Tibial nerve (tissue), 4 donors: ENCODE measurements around the gene NPLOC4. TPM values are rescaled to one million over a fixed set of nuclear protein-coding genes. Genes with fewer than 3 reads are reported as not detected.

Experiments
- DNase-seq, 2 donors: peaks; one replicate each; pipeline ENCODE4 v3.0.0-alpha.2; 2019; ENCODE audit warnings: low spot score in 2 of 2
- H3K27ac ChIP-seq, 4 donors: fragments of 200-600 bp; sonication (generic) in 3 of 4; one replicate each; pipeline ENCODE4 v1.5.1; 2017 to 2019; ENCODE audit warnings: mild to moderate bottlenecking in 1 of 4
- H3K27me3 ChIP-seq, 2 donors: fragments of 200-600 bp; sonication (generic) in 1 of 2; one replicate each; pipeline versions ENCODE4 v1.5.1 to v1.6.0; 2017 to 2019
- H3K36me3 ChIP-seq, 3 donors: fragments of 200-600 bp; sonication (generic); one replicate each; pipeline ENCODE4 v1.5.1; 2018 to 2019
- H3K4me1 ChIP-seq, 4 donors: fragments of 200-600 bp; sonication (generic) in 3 of 4; one replicate each; pipeline ENCODE4 v1.5.1; 2017 to 2019
- H3K4me3 ChIP-seq, 4 donors: fragments of 200-600 bp; sonication (generic) in 3 of 4; one replicate each; pipeline ENCODE4 v1.5.1; 2017 to 2019; ENCODE audit warnings: mild to moderate bottlenecking in 1 of 4, moderate library complexity in 1 of 4
- H3K9me3 ChIP-seq, 4 donors: fragments of 200-600 bp; sonication (generic) in 3 of 4; one replicate each; pipeline ENCODE4 v1.5.1; 2017 to 2019
- EP300 ChIP-seq, 2 donors: sonication (generic); formaldehyde crosslinking; IDR thresholded peaks; one replicate each; pipeline ENCODE4 v1.6.1; 2017; ENCODE audit warnings: antibody characterized with exemption in 2 of 2, mild to moderate bottlenecking in 1 of 2
- POLR2A ChIP-seq, 2 donors: fragments of 450-650 bp; IDR thresholded peaks; one replicate each; pipeline ENCODE4 v1.6.1; 2017; ENCODE audit warnings: antibody characterized with exemption in 2 of 2, mild to moderate bottlenecking in 2 of 2, moderate library complexity in 2 of 2
- WGBS, 2 donors: methylation state at CpG; one replicate each; pipeline ENCODE4 v1.1.5; 2018; 5-methylcytosine and 5-hydroxymethylcytosine counted together
- total RNA-seq, 4 donors: library from RNA; depleted of rRNA; stranded (reverse); fragments of >200 nt; gene quantifications; one replicate each; pipeline ENCODE4 v1.1.0, GENCODE V29; 2016
- TF ChIP-seq, protein P1 (sequence below), 5 experiments: fragments of 200-600 bp in 3 of 5; fragments of 450-650 bp in 2 of 5; sonication (generic) in 3 of 5; IDR thresholded peaks; one replicate each; pipeline ENCODE4 v1.5.1; 2016 to 2019; ENCODE audit warnings: antibody characterized with exemption in 5 of 5, mild to moderate bottlenecking in 3 of 5, moderate library complexity in 2 of 5

The NPLOC4 gene
- total RNA-seq, 4 donors from 2014 or later, result 51.1 to 79.2 (median 62.1) TPM

DNA sequence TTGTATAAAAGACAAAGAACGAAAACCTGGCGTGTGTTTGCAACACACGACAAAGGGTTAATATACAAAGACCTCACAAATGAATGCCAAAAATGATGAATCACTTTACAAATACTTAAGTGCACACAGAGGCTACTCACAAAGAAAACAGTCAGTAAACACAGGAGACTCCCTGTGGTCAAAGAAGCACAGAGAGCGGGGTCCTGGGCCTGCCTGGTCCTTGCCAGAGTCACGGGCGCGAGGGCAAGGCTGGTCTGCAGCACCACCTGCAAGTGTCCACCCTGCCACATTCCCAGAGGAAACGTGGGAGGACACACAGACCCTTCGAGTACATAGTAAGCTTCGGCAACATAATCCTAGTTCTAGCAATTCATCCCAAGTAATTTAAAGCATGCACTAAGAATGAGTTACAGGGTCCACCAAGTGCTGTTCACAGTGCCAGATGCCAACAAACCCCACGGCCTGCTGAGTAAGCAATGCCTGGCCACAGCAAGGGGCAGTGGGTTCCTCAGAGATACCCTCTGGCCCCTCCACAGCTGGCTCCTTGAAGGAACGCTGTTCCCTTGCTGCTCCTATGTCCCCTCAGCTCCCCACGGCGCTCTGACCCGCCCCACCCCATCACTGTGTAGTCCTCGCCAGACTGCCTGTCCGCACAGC, 60.2 kb downstream of the NPLOC4 start:
- 31 to 36% methylated on average over 17 of the region's 17 CpGs for WGBS, 2 donors
- H3K4me3 ChIP-seq, result peak overlapping the region in 1 of 4 donors; percentile 9
- no peaks in the 10 kb centered on the region for H3K27me3 ChIP-seq
- H3K27ac ChIP-seq, result peak overlapping the region in 1 of 4 donors; percentile 31
- H3K36me3 ChIP-seq, result peaks cover 0 to 67% (median 0%) of the 10 kb centered on the region in 3 donors
- TF ChIP-seq, protein P1, sequence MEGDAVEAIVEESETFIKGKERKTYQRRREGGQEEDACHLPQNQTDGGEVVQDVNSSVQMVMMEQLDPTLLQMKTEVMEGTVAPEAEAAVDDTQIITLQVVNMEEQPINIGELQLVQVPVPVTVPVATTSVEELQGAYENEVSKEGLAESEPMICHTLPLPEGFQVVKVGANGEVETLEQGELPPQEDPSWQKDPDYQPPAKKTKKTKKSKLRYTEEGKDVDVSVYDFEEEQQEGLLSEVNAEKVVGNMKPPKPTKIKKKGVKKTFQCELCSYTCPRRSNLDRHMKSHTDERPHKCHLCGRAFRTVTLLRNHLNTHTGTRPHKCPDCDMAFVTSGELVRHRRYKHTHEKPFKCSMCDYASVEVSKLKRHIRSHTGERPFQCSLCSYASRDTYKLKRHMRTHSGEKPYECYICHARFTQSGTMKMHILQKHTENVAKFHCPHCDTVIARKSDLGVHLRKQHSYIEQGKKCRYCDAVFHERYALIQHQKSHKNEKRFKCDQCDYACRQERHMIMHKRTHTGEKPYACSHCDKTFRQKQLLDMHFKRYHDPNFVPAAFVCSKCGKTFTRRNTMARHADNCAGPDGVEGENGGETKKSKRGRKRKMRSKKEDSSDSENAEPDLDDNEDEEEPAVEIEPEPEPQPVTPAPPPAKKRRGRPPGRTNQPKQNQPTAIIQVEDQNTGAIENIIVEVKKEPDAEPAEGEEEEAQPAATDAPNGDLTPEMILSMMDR (IDR thresholded peaks at IDR 0.05), result no peak
- peaks cover 0 to 23% (median 7%) of the 10 kb centered on the region in 4 donors for H3K4me1 ChIP-seq
- DNase-seq, result no peak
- H3K9me3 ChIP-seq, result no peaks in the 10 kb centered on the region

DNA sequence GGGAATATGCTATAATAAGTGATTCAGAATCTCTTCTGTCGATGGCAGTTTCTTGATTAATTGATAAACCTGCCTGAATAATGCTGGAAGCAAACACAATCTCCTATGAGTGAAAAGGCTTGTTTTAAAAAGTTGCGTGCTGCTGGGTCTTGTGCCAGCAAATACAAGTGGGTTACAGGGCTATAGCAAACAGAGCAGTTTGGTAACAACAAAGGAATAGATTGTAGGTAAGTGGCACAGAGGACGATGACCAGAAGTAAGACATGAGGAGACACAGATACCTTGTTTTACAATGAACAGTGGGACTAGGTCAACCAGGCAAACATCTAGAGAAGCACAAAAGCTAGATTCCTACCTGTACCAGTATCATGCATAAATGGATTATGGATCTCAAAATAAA, 61.1 kb downstream of the NPLOC4 start:
- H3K27ac ChIP-seq, result no peak overlapping the region
- H3K4me1 ChIP-seq, result peaks cover 0 to 23% (median 7%) of the 10 kb centered on the region in 4 donors
- DNase-seq, result no peak
- no peak for TF ChIP-seq POLR2A (IDR thresholded peaks at IDR 0.05)
- TF ChIP-seq EP300 (IDR thresholded peaks at IDR 0.05), result no peak
- TF ChIP-seq, protein P1 (IDR thresholded peaks at IDR 0.05), result no peak
- peaks cover 0 to 70% (median 0%) of the 10 kb centered on the region in 3 donors for H3K36me3 ChIP-seq
- H3K9me3 ChIP-seq, result no peaks in the 10 kb centered on the region
- H3K4me3 ChIP-seq, result no peak overlapping the region
- H3K27me3 ChIP-seq, result no peaks in the 10 kb centered on the region
- 87 to 88% methylated on average over 3 of the region's 3 CpGs for WGBS, 2 donors

DNA sequence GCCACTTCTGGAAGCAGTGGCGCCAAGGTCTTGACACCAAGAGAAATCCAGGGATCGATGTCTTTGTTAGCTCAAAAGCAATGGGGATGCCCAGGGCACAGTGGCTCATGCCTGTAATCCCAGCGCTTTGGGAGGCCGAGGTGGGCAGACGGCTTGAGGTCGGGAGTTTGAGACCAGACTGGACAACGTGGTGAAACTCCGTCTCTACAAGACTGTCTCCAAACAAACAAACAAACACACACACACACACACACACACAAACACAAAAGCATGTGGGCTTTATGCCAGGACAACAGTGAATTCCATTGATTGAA, 62.3 kb downstream of the NPLOC4 start:
- H3K27ac ChIP-seq, result no peak overlapping the region

DNA sequence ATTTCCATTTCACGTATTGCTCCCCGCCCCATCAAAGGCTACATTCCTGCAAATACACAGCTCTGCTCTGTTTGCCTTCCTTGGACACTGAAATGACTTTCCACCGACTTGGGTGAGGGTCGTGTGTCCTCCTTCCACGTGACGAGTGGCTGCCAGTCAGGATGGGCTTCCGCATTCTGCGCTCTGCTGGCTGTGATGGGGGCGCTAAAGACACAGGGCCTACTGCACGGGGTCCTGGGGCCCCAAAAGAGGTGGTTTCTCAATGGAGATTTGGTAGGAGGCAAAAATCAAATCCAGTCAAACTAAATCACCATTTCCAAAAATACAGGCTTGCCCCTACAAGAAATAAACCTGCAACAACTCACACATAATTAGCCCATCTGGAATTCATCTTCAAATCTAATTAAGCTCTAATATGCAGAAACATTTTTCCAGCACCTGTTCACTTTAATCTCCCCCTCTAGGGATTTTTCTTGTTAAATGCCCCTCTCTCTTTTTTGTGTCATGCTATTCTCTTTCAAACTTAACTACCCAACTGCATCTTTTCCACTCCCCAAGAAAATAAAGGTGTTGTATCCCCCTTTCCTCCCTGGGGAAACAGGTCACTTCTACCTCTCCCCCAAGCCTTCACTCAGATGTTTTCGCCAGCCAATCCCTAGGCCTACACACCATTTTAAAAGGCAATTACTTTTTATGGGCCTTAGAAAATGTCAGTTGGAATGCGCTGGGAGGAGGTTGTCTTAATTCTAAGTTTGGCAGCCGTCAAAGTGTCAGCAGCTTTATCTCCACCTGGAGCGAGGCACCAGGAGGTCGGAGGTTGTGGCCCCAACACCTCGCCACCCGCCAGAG, 62.9 kb downstream of the NPLOC4 start:
- no peak overlapping the region for H3K4me3 ChIP-seq
- 73 to 79% methylated on average over 17 of the region's 17 CpGs for WGBS, 2 donors
- H3K4me1 ChIP-seq, result peaks cover 0 to 23% (median 7%) of the 10 kb centered on the region in 4 donors
- peaks cover 0 to 70% (median 0%) of the 10 kb centered on the region in 3 donors for H3K36me3 ChIP-seq
- TF ChIP-seq, protein P1 (IDR thresholded peaks at IDR 0.05), result no peak
- H3K9me3 ChIP-seq, result no peaks in the 10 kb centered on the region
- H3K27me3 ChIP-seq, result no peaks in the 10 kb centered on the region
- DNase-seq, result no peak
- H3K27ac ChIP-seq, result no peak overlapping the region

More for the DNA sequence above, 62.3 kb downstream of the NPLOC4 start:
- 78 to 81% methylated on average over 8 of the region's 8 CpGs for WGBS, 2 donors
- TF ChIP-seq, protein P1 (IDR thresholded peaks at IDR 0.05), result no peak
- TF ChIP-seq POLR2A (IDR thresholded peaks at IDR 0.05), result no peak
- H3K27me3 ChIP-seq, result no peaks in the 10 kb centered on the region
- peaks cover 0 to 70% (median 0%) of the 10 kb centered on the region in 3 donors for H3K36me3 ChIP-seq
- DNase-seq, result no peak
- peaks cover 0 to 23% (median 7%) of the 10 kb centered on the region in 4 donors for H3K4me1 ChIP-seq
- H3K4me3 ChIP-seq, result no peak overlapping the region
- H3K9me3 ChIP-seq, result no peaks in the 10 kb centered on the region

DNA sequence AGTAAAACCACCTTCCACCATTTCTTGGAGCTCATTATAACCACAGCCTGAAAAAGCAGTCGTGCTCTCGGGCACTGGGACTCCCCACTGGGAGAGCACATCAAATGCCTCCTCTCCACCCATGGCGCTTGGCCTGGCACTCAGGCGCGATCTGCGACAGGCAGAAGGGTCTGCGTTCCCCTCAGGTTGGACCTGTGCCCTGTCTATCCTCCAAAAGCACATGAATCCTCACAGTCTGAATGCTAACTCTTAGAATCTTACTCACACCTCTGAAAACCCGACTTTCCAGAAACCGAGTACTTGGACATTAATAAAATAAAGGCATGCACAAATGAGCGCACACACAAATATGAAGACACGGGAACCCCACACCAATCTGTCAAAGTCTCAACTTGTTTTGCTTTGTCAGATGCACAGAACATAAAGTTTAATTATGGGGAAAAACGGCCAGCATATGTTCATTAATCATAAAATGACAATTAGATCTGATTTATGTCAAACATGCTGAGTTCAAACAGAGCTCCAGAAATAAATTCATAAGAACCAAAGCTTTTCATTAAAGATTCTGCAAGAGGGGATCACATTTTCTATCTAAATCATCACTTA, 64.2 kb downstream of the NPLOC4 start:
- Histone ChIP-seq H3K27ac (no peak overlapping the region), H3K4me3 (no peak overlapping the region), H3K27me3 (no peaks in the 10 kb centered on the region), H3K36me3 (peaks cover 0 to 74% (median 7%) of the 10 kb centered on the region in 3 donors), H3K9me3 (no peaks in the 10 kb centered on the region), H3K4me1 (peaks cover 0 to 26% (median 9%) of the 10 kb centered on the region in 4 donors)
- no peak for TF ChIP-seq POLR2A (IDR thresholded peaks at IDR 0.05)
- TF ChIP-seq EP300 (IDR thresholded peaks at IDR 0.05), result no peak
- TF ChIP-seq, protein P1 (IDR thresholded peaks at IDR 0.05), result no peak
- DNase-seq, result no peak
- 91 to 92% methylated on average over 12 of the region's 12 CpGs for WGBS, 2 donors
